Loucy (cell line): ENCODE data around the gene CSGALNACT2.

Experiments used
- CTCF ChIP-seq: fragments of 200-600 bp; sonication (generic); conservative IDR thresholded peaks from 2 replicates; pipeline ENCODE4 v1.5.1; 2014; ENCODE audit warnings: mild to moderate bottlenecking, antibody characterized with exemption, low read length
- EZH2phosphoT487 ChIP-seq: fragments of 200-600 bp; IDR thresholded peaks from 2 replicates; pipeline ENCODE4 v1.6.1; 2018; ENCODE audit warnings: antibody characterized with exemption, mild to moderate bottlenecking, moderate library complexity, borderline replicate concordance

GRCh38 chr10:43222210-43222720 lies 84.0 kb downstream of the CSGALNACT2 start:
- TF ChIP-seq CTCF = no peak
- no peak for TF ChIP-seq EZH2phosphoT487
